GM19395 (cell line): Measurements from ENCODE around the gene GMPPA.

Experiments
- ATAC-seq: cut with Tn5 transposase; IDR thresholded peaks from one replicate; pipeline ENCODE4 v1.9.1; 2021; ENCODE audit warnings: mild to moderate bottlenecking, moderate library complexity; ENCODE audit not compliant: unreplicated experiment

GMPPA gene

DNA sequence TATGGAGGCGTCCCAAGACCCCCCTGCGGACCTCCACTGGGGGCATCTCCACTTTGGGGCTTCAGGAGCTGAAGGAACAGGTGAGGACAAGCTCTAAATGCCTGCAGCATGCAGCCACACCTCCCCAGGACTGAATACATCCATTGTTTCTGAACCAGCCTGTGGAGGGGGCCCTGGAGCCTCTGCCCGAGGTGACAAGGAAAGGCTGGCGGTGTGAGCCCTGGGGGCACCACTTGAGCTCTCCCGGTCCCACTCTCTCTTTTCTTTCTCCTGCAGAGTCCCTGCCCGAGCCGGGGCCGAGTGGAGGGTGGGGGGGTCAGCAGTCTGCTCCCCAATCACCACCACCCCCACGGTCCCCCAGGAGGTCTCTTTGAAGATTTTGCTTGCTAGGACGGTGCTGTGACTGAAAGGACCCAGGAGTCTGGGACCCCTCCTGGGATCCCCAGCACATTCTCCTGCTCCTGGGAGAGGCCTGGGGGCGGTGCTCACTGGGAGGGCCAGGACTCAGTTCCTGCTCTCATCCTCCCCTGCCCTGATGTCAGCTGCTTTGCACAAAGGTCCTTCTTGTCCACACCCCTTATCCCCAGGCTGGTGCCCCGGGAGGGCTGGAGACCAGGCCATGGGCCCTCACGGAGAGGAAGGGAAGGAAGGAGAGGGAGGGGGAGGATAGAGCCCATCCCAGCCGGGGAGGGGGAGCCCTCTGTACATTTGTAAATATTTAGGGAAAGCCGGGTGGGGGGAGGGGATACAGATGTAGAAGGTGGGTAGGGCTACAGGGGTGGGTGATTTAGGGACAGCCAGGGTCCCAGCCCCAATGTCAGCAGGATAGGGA lies 39.2 kb downstream of the GMPPA start:
- ATAC-seq, result no peak

GRCh38 chr2:219538504-219538951 lies 39.8 kb downstream of the GMPPA start:
- ATAC-seq, result no peak

- no peak for ATAC-seq
Measured at GRCh38 chr2:219538956-219539788, 40.5 kb downstream of the GMPPA start.

- ATAC-seq, result no peak
Measured at GRCh38 chr2:219539926-219540678, 41.4 kb downstream of the GMPPA start.

DNA sequence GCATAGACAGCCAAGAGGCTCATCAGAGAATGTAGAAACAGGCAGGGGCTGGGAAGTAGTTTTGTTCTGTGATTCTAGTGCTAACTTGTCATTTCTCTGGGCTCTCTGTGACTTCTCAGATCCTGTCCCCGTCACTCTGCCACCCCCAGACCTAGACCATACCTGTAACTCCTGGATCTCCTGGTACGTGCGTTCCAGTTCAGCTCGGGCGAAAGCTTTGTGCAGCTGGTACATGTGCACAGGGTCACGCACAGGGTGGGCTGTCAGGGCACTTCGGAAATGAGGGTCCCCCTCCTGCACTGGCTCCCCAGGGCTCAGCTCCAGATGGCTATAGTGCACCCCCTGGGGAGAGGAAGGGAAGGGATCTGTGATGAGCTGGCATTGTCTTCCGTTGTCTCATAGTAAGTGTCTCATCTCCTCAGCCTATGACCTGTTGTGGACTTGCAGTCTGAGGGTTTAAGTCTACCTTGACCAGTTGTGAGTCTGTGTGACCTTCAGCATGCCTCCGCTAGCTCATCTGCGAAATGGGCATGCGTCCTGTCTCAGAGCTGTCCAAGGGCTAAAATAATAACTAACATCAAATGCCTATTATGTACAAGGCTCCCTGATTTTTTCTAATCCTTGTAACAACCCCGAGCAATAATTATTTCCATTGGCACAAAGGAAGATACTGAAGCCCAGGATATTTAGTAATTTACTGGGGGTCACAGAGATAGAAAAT lies 42.3 kb downstream of the GMPPA start:
- no peak for ATAC-seq

- ATAC-seq, result peak; percentile 59
Measured at GRCh38 chr2:219541611-219542180, 43.0 kb downstream of the GMPPA start.

- ATAC-seq, result peak; percentile 34
Measured at GRCh38 chr2:219542931-219543595, 44.4 kb downstream of the GMPPA start.

- peak; percentile 77 for ATAC-seq
Measured at GRCh38 chr2:219543596-219544358, 45.1 kb downstream of the GMPPA start, which contains the start of the genes CHPF and TMEM198. TSS of gene CHPF (minus strand) at chr2:219543809. CDS start at chr2:219543538, 271 bp downstream. TSS of gene TMEM198 (plus strand) at chr2:219544028. CDS start at chr2:219544728, 700 bp downstream.

GRCh38 chr2:219544567-219544966 lies 45.9 kb downstream of the GMPPA start:
- no peak for ATAC-seq

- ATAC-seq, result no peak
Measured at GRCh38 chr2:219545295-219545942, 46.7 kb downstream of the GMPPA start.

- ATAC-seq, result no peak
Measured at GRCh38 chr2:219545943-219546352, 47.3 kb downstream of the GMPPA start.

GRCh38 chr2:219547621-219548020 lies 48.9 kb downstream of the GMPPA start:
- no peak for ATAC-seq

- no peak for ATAC-seq
Measured at GRCh38 chr2:219548990-219549389, 50.3 kb downstream of the GMPPA start.

GRCh38 chr2:219549619-219550018 lies 50.9 kb downstream of the GMPPA start:
- no peak for ATAC-seq

GRCh38 chr2:219551441-219552381 lies 53.0 kb downstream of the GMPPA start:
- peak; percentile 23 for ATAC-seq

- ATAC-seq, result peak; percentile 92
Measured at GRCh38 chr2:219552382-219553167, 53.9 kb downstream of the GMPPA start.

- ATAC-seq, result no peak
Measured at GRCh38 chr2:219553168-219553417, 54.4 kb downstream of the GMPPA start.
